AG04449 (cell line): Measurements from ENCODE around the gene NR2F6.
"Not testable (repeated sequence)": the region's sequence is repeated elsewhere in the genome, so short reads cannot be mapped to it uniquely, and the experiment has no call there.

Experiments
- CTCF ChIA-PET: fragments of 350-600 bp; formaldehyde crosslinking; extraction: SDS; loops from one replicate; lab custom pipeline; 2021; ENCODE audit warnings: antibody characterized with exemption; lab: Yijun Ruan, JAX
- POLR2A ChIA-PET: fragments of 400-600, 350-600 bp; formaldehyde crosslinking; extraction: SDS; loops from one replicate; lab custom pipeline; 2020; ENCODE audit warnings: antibody characterized with exemption, inconsistent platforms; lab: Yijun Ruan, JAX
- DNase-seq: peaks from one replicate; pipeline ENCODE4 v3.0.0-alpha.2; 2010; ENCODE audit warnings: low read depth, low spot score
- H3K4me3 ChIP-seq: 2 replicates; pipeline ENCODE4 v1.5.1; 2011; ENCODE audit warnings: low read depth, mild to moderate bottlenecking, control low read depth, low read length
- CTCF ChIP-seq: IDR thresholded peaks from one replicate; pipeline ENCODE4 v1.5.1; 2011; ENCODE audit warnings: mild to moderate bottlenecking, moderate library complexity, low read length, control low read depth, inconsistent platforms; ENCODE audit not compliant: insufficient read depth; ENCODE audit errors: missing control alignments

Gene NR2F6

GRCh38 chr19:17194608-17195007 is 51.1 kb downstream of the NR2F6 start:
- H3K4me3 ChIP-seq = no peak overlapping the region
- ChIA-PET POLR2A (no interaction called here), CTCF (interaction anchor here (1.8 kb wide), 1 partner anchor 11 kb away, joined by 5 read pairs; no protein-coding TSS in a partner anchor)
- no peak for TF ChIP-seq CTCF
- DNase-seq = no peak

GRCh38 chr19:17192751-17193150 is 53.0 kb downstream of the NR2F6 start:
- no peak overlapping the region for H3K4me3 ChIP-seq
- POLR2A ChIA-PET = no interaction called here
- CTCF ChIA-PET = no interaction called here
- TF ChIP-seq CTCF = no peak
- DNase-seq = no peak

- CTCF ChIA-PET = interaction anchor here (1.8 kb wide), 1 partner anchor 17 kb away, joined by 5 read pairs; no protein-coding TSS in a partner anchor
- H3K4me3 ChIP-seq, POLR2A ChIA-PET, DNase-seq: not testable (repeated sequence)
Measured at GRCh38 chr19:17191736-17192135, 54.0 kb downstream of the NR2F6 start.

- CTCF ChIA-PET = interaction anchor here (2.3 kb wide), 1 partner anchor 11 kb away, joined by 10 read pairs; no protein-coding TSS in a partner anchor
- TF ChIP-seq CTCF = no peak
- DNase-seq = no peak
- POLR2A ChIA-PET = no interaction called here
- H3K4me3 ChIP-seq = no peak overlapping the region
Measured at GRCh38 chr19:17185590-17185989, 60.1 kb downstream of the NR2F6 start.

- ChIA-PET POLR2A (no interaction called here), CTCF (interaction anchor here (0.8 to 2.3 kb wide), 5 partner anchors 10 to 118 kb away, joined by 3 to 10 read pairs (median 3); no protein-coding TSS in a partner anchor)
- TF ChIP-seq CTCF = no peak
- no peak for DNase-seq
- no peak overlapping the region for H3K4me3 ChIP-seq
Measured at GRCh38 chr19:17184371-17184841, 61.3 kb downstream of the NR2F6 start.

- H3K4me3 ChIP-seq = no peak overlapping the region
- ChIA-PET POLR2A (no interaction called here), CTCF (interaction anchor here (0.8 to 2.3 kb wide), 6 partner anchors 10 to 117 kb away, joined by 3 to 10 read pairs (median 4); no protein-coding TSS in a partner anchor)
- no peak for TF ChIP-seq CTCF
- no peak for DNase-seq
Measured at GRCh38 chr19:17183858-17184321, 61.8 kb downstream of the NR2F6 start.
